Stimulated activated CD8-positive, alpha-beta memory T cell treated with anti-CD3 and anti-CD28 coated beads, Interleukin-4, amount 100 ng/mL, for 1 hour (primary cell): Measurements from ENCODE around the gene TWF2.

ENCODE experiments used
- DNase-seq, 2 donors: peaks; one replicate each; pipeline ENCODE4 v3.0.0-alpha.2; 2020; ENCODE audit warnings: low read depth in 2 of 2, low spot score in 1 of 2

TWF2 gene

GRCh38 chr3:52238193-52238760 is 681 bp downstream of the TWF2 start:
- DNase-seq: no peak

GRCh38 chr3:52237657-52238172 is 1.2 kb downstream of the TWF2 start:
- DNase-seq: no peak

GRCh38 chr3:52237006-52237656 is 1.8 kb downstream of the TWF2 start:
- no peak for DNase-seq

- no peak for DNase-seq
These were observed 2.5 kb downstream of the TWF2 start for GRCh38 chr3:52236424-52236886.

- no peak for DNase-seq
These were observed 4.2 kb downstream of the TWF2 start for GRCh38 chr3:52234516-52235447.

- DNase-seq: no peak
These were observed 5.0 kb downstream of the TWF2 start for GRCh38 chr3:52233968-52234367.

- no peak for DNase-seq
These were observed 5.8 kb downstream of the TWF2 start for GRCh38 chr3:52233108-52233591.

- DNase-seq: no peak
These were observed 6.5 kb downstream of the TWF2 start for GRCh38 chr3:52232279-52233107.

- DNase-seq: peak; percentile 80 to 84
These were observed 7.3 kb downstream of the TWF2 start for GRCh38 chr3:52231502-52232278.

- no peak for DNase-seq
These were observed 8.0 kb downstream of the TWF2 start for GRCh38 chr3:52230889-52231499.

- DNase-seq: no peak
These were observed 8.5 kb downstream of the TWF2 start for GRCh38 chr3:52230461-52230860.

GRCh38 chr3:52229656-52230055 is 9.3 kb downstream of the TWF2 start:
- no peak for DNase-seq

- DNase-seq: no peak
These were observed 10.1 kb downstream of the TWF2 start for GRCh38 chr3:52228751-52229291.

GRCh38 chr3:52228266-52228665 is 10.7 kb downstream of the TWF2 start:
- no peak for DNase-seq

GRCh38 chr3:52227766-52228165 is 11.2 kb downstream of the TWF2 start:
- no peak for DNase-seq

- DNase-seq: no peak
These were observed 11.8 kb downstream of the TWF2 start for GRCh38 chr3:52227117-52227516.

- no peak for DNase-seq
These were observed 12.6 kb downstream of the TWF2 start for GRCh38 chr3:52226229-52226817.

GRCh38 chr3:52225452-52226228 is 13.3 kb downstream of the TWF2 start, which contains the start of gene TLR9:
TLR9 (minus strand) TSS chr3:52225645; CDS start chr3:52225529, 116 bp downstream.
- no peak for DNase-seq
